ENCODE data around the gene CFHR4.
"Not testable (repeated sequence)": the region's sequence is repeated elsewhere in the genome, so short reads cannot be mapped to it uniquely, and the experiment has no call there.

Gene CFHR4

DNA sequence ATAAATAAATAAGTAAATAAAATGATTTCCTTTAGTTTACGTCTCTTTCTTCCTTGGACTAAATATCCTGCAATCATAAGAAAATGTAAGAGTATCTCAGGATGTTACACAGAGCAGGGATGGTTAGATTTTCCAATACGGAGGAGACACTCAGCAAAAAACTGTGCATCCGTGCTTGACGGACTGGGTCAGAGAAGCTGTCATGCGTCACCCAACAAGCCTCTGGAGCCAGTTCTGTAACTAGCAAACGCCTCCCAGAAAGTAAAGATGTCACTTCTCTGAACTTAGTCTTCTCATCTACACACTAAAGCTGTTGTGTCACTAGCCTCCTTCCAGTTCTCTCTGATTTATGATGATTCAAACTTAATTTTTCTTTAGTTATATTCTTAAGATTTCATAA lies 3.4 kb downstream of the CFHR4 start:
- no peak overlapping the region for H3K27ac ChIP-seq
- ChIA-PET POLR2A (ENCODE audit: low non-redundant PET) (no interaction called here), CTCF (no interaction called here)
- DNase-seq (ENCODE audit: low spot score): no peak
- TF ChIP-seq, protein P1, sequence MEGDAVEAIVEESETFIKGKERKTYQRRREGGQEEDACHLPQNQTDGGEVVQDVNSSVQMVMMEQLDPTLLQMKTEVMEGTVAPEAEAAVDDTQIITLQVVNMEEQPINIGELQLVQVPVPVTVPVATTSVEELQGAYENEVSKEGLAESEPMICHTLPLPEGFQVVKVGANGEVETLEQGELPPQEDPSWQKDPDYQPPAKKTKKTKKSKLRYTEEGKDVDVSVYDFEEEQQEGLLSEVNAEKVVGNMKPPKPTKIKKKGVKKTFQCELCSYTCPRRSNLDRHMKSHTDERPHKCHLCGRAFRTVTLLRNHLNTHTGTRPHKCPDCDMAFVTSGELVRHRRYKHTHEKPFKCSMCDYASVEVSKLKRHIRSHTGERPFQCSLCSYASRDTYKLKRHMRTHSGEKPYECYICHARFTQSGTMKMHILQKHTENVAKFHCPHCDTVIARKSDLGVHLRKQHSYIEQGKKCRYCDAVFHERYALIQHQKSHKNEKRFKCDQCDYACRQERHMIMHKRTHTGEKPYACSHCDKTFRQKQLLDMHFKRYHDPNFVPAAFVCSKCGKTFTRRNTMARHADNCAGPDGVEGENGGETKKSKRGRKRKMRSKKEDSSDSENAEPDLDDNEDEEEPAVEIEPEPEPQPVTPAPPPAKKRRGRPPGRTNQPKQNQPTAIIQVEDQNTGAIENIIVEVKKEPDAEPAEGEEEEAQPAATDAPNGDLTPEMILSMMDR (conservative IDR thresholded peaks at IDR 0.05; ENCODE audit: low read depth): no peak

DNA sequence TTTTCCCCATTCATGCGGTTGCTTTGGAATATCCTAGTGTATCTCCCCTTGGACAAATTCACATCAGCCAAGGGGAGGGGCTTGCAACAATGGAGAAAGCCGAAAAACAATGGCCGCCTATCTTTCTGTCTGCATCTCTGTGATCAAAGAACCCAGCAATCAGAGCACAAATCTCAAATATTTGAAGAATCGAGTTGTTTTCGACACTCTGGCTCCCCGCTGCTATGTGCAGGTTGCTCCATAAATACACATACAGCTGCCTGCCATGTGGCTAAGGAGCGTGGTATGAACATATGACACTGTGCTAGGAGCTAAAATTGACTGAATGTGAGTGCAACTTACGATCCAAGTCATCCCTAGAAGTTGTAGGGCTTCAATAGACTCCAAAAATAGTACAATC lies 8.5 kb downstream of the CFHR4 start:
- no peak for DNase-seq (ENCODE audit: low spot score)
- CTCF ChIA-PET: interaction anchor here (0.6 kb wide), 1 partner anchor 328 kb away, joined by 5 read pairs; no protein-coding TSS in a partner anchor
- no peak overlapping the region for H3K27ac ChIP-seq
- POLR2A ChIA-PET (ENCODE audit: low non-redundant PET): no interaction called here
- TF ChIP-seq, protein P1 (conservative IDR thresholded peaks at IDR 0.05; ENCODE audit: low read depth): no peak

DNA sequence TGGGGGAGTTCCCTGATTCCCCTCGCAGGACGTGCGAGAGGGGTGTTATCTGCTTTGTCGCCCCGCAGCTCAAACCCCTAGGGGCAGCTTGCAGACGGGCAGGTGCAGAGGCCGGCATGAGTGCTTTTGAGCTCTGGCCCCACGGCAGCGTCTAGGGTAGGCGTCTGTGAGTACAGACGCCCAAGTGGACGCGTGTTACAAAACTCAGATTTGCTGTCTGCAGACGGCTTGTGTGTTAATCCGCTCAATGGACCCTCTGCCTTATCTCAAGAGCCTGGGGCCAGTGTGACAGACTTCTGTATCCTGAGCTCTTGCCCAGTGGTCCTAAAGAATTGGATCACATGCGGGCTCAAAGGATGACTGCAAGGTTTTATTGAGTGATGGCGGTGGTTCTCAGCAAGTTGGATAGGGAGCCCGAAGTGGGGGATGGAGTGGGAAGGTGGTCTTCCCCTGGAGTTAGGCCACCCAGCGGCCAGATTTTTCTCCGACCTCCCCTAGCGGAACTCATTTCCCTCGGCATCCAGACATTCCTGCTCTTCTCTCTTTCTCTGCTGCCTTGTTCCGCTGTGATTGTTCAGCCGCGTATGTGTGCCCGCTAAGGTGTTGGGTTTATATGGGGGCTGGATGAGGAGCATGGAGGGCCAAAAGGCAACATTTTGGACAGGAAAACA lies 9.4 kb downstream of the CFHR4 start:
- no peak for DNase-seq (ENCODE audit: low spot score)
- POLR2A ChIA-PET (ENCODE audit: low non-redundant PET): no interaction called here
- TF ChIP-seq, protein P1 (conservative IDR thresholded peaks at IDR 0.05; ENCODE audit: low read depth): no peak

DNA sequence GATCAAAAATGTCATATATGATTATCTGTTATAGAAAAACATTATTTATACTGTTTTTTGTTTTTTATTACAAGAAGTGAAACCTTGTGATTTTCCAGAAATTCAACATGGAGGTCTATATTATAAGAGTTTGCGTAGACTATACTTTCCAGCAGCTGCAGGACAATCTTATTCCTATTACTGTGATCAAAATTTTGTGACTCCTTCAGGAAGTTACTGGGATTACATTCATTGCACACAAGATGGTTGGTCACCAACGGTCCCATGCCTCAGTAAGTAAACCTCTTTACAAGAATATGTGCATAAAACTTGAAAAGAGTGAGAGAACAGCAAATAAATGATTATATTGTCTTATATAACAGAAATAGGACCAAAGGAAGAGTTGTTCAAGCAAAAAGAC lies 14.5 kb downstream of the CFHR4 start:
- no peak for DNase-seq (ENCODE audit: low spot score)
- CTCF ChIA-PET: interaction anchor here (0.6 to 0.7 kb wide), 2 partner anchors 33 to 107 kb away, joined by 3 to 5 read pairs; no protein-coding TSS in a partner anchor
- POLR2A ChIA-PET (ENCODE audit: low non-redundant PET): no interaction called here
- no peak overlapping the region for H3K27ac ChIP-seq
- TF ChIP-seq, protein P1 (conservative IDR thresholded peaks at IDR 0.05; ENCODE audit: low read depth): no peak

More for the DNA sequence above, 9.4 kb downstream of the CFHR4 start:
- no peak overlapping the region for H3K27ac ChIP-seq
- CTCF ChIA-PET: interaction anchor here (0.5 to 0.6 kb wide), 2 partner anchors 18 to 327 kb away, joined by 3 to 5 read pairs; no protein-coding TSS in a partner anchor

DNA sequence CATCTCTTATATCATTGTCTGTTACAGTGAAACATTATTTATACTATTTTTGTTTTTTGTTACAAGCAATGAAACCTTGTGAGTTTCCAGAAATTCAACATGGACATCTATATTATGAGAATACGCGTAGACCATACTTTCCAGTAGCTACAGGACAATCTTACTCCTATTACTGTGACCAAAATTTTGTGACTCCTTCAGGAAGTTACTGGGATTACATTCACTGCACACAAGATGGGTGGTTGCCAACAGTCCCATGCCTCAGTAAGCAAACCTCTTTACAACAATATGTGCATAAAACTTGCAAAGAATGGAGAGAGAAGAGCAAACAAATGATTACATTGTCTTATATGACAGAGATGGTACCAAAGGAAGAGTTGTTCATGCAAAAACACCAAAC lies 22.4 kb downstream of the CFHR4 start:
- ChIA-PET POLR2A (ENCODE audit: low non-redundant PET) (no interaction called here), CTCF (no interaction called here)
- no peak for DNase-seq (ENCODE audit: low spot score)
- no peak overlapping the region for H3K27ac ChIP-seq
- TF ChIP-seq, protein P1 (conservative IDR thresholded peaks at IDR 0.05; ENCODE audit: low read depth): no peak

DNA sequence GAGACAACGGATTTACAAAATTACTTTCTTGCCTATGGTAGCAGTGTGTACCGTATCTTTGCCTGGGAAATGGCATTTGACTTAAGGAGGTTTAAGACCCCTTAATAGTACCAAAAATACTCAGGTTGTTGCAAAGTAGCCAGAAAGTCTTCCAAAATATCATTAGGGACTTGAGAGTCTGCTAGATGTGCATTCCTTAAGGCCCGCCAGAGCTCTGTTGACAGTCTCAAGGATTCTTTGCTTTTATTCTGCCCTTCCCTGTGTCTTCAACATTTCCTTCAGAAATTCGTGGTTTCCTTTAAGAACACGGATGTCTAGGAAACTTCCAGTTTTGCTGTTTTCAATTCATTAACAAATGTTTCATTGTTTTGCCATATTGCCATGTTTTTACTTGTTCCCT lies 24.4 kb downstream of the CFHR4 start:
- CTCF ChIA-PET; POLR2A ChIA-PET (ENCODE audit: low non-redundant PET); DNase-seq (ENCODE audit: low spot score); H3K27ac ChIP-seq: not testable (repeated sequence)

DNA sequence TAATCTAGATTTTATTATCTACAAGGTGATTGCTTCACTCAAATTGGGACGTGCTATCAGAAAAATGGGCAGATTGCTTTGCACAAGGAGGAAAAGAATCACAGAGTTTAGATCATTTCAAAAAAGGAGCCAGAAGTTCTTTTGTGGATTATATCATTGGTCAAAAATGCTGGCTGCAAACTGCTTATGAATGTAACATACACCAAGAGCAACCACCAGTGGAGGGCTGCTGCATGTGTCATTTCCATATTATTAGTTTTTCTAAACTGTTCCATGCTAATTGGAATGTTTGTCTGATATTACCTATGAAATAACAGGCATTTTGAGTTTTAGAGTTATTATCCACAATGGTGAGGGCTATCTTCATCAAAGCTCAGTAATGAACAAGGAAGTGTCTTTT lies 39.0 kb downstream of the CFHR4 start:
- H3K27ac ChIP-seq; DNase-seq (ENCODE audit: low spot score); CTCF ChIA-PET; POLR2A ChIA-PET (ENCODE audit: low non-redundant PET): not testable (repeated sequence)

DNA sequence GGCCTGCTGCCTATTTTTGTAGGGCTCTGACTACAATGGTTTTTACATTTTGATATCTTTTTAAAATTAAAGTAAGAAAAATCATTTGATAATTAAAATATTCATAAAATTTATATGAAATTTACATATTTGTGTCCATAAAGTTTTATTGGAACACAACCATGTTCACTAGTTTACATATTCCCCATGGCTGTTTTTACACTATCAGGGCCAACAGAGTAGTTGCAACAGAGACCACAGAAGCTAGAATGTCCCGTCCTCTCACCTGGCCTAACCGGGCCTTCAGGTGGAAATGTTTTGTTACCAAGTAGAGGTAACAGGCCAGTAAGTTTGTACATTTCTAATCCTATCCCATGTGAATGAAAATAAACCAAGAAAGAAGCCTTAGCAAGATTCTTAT lies 45.0 kb downstream of the CFHR4 start:
- H3K27ac ChIP-seq; POLR2A ChIA-PET (ENCODE audit: low non-redundant PET); DNase-seq (ENCODE audit: low spot score); CTCF ChIA-PET: not testable (repeated sequence)

Measured in RWPE1 (cell line).